H1 (cell line): Measurements from ENCODE around the gene MFRP.

Experiments used
- BCL11A ChIP-seq, 2 experiments: IDR thresholded peaks; one replicate each; pipeline ENCODE4 v1.6.1; 2011; ENCODE audit warnings: low read depth in 2 of 2, low read length in 2 of 2, mild to moderate bottlenecking in 2 of 2
- CBX5 ChIP-seq: fragments of 300-800, 300-1000 bp; sonication (generic); IDR thresholded peaks from 2 replicates; pipeline ENCODE4 v1.7.1; 2016; ENCODE audit warnings: antibody characterized with exemption, low read length, low read depth
- CEBPB ChIP-seq: IDR thresholded peaks from 2 replicates; pipeline ENCODE4 v1.6.1; 2012; ENCODE audit warnings: low read depth, low read length
- CTBP2 ChIP-seq: IDR thresholded peaks from 2 replicates; pipeline ENCODE4 v1.7.0; 2011; ENCODE audit warnings: borderline replicate concordance, mild to moderate bottlenecking, moderate library complexity, mixed read lengths, low read length; ENCODE audit not compliant: insufficient read depth, insufficient read length
- CTCF ChIP-seq, 3 experiments: IDR thresholded peaks; 1 replicate in 2 of 3; 2 replicates in 1 of 3; pipeline versions ENCODE4 v1.5.1 to v1.6.1; 2011; ENCODE audit warnings: low read length in 3 of 3, mild to moderate bottlenecking in 3 of 3, inconsistent platforms in 2 of 3, low read depth in 1 of 3, moderate library complexity in 1 of 3; ENCODE audit not compliant: insufficient read depth in 1 of 3; ENCODE audit errors: control extremely low read depth in 1 of 3
- EP300 ChIP-seq, 2 experiments: IDR thresholded peaks; 1 replicate in 1 of 2; 2 replicates in 1 of 2; pipeline ENCODE4 v1.6.1; 2011 to 2012; ENCODE audit warnings: low read depth in 2 of 2, low read length in 2 of 2, mild to moderate bottlenecking in 2 of 2, borderline replicate concordance in 1 of 2, inconsistent platforms in 1 of 2, moderate library complexity in 1 of 2
- EZH2 ChIP-seq: fragments of 200-600 bp; sonication (generic); IDR thresholded peaks from 2 replicates; pipeline ENCODE4 v1.7.1; 2012; ENCODE audit warnings: low read depth, mild to moderate bottlenecking, moderate library complexity, low read length, inconsistent platforms; ENCODE audit not compliant: severe bottlenecking
- JUND ChIP-seq: IDR thresholded peaks from 2 replicates; pipeline ENCODE4 v1.6.1; 2011; ENCODE audit warnings: mild to moderate bottlenecking, improper control_type of control experiment, low read length
- POLR2AphosphoS5 ChIP-seq: IDR thresholded peaks from 2 replicates; pipeline ENCODE4 v1.6.1; 2011; ENCODE audit warnings: low read depth, low read length
- SIN3A ChIP-seq, 2 experiments: IDR thresholded peaks in 1 of 2; conservative IDR thresholded peaks in 1 of 2; 2 replicates each; pipeline ENCODE4 v1.6.1; 2011 to 2012; ENCODE audit warnings: low read length in 2 of 2, improper control_type of control experiment in 1 of 2, low read depth in 1 of 2, mild to moderate bottlenecking in 1 of 2
- SP2 ChIP-seq: IDR thresholded peaks from 2 replicates; pipeline ENCODE4 v1.6.1; 2012; ENCODE audit warnings: mild to moderate bottlenecking, low read length, inconsistent platforms
- TAF1 ChIP-seq: IDR thresholded peaks from 2 replicates; pipeline ENCODE4 v1.6.1; 2011; ENCODE audit warnings: mild to moderate bottlenecking, low read depth, low read length
- TBP ChIP-seq: IDR thresholded peaks from 2 replicates; pipeline ENCODE4 v1.6.1; 2011; ENCODE audit warnings: low read depth, low read length, improper control_type of control experiment
- USF2 ChIP-seq: IDR thresholded peaks from 2 replicates; pipeline ENCODE4 v1.6.1; 2011; ENCODE audit warnings: low read length, improper control_type of control experiment

- no peak for TF ChIP-seq USF2
- no peak for TF ChIP-seq EZH2
- TF ChIP-seq JUND = no peak
- no peak for TF ChIP-seq CTCF (IDR thresholded peaks at IDR 0.05; ENCODE audit: control extremely low read depth in 1 of 3, insufficient read depth in 1 of 3, low read depth in 1 of 3, low read length in 3 of 3)
- no peak for TF ChIP-seq BCL11A (IDR thresholded peaks at IDR 0.05; ENCODE audit: low read depth in 2 of 2, low read length in 2 of 2)
- no peak for TF ChIP-seq SP2
- no peak for TF ChIP-seq CTBP2
- no peak for TF ChIP-seq TBP
- no peak for TF ChIP-seq POLR2AphosphoS5
- TF ChIP-seq CEBPB = no peak
- no peak for TF ChIP-seq CBX5
- no peak for TF ChIP-seq TAF1
- TF ChIP-seq EP300 (IDR thresholded peaks at IDR 0.05; ENCODE audit: borderline replicate concordance in 1 of 2, low read depth in 2 of 2, low read length in 2 of 2) = no peak
- no peak for TF ChIP-seq SIN3A (conservative IDR thresholded peaks at IDR 0.05 in 1 of 2, IDR thresholded peaks at IDR 0.05 in 1 of 2; ENCODE audit: low read depth in 1 of 2, low read length in 2 of 2)
These were observed 17.2 kb downstream of the MFRP start for GRCh38 chr11:119329320-119329719.
